ENCODE results near the gene CDA. TPM values are rescaled to one million over a fixed set of nuclear protein-coding genes. Genes with fewer than 3 reads are reported as not detected.

Gene CDA
- total RNA-seq, 2 donors from 2014 or later = 1.3 to 24.3 TPM

- Histone ChIP-seq H3K36me3 (ENCODE audit: control insufficient read depth, insufficient read depth, low read length) (no peaks in the 10 kb centered on the region), H3K4me3 (ENCODE audit: low read length) (no peak overlapping the region), H3K9ac (ENCODE audit: extremely low read depth, low read length, poor library complexity, severe bottlenecking) (no peak overlapping the region), H3K27me3 (ENCODE audit: control insufficient read depth, insufficient read depth, low read length, poor library complexity, severe bottlenecking) (peaks cover 44% of the 10 kb centered on the region), H3K4me1 (ENCODE audit: control insufficient read depth, insufficient read depth, low read length) (no peaks in the 10 kb centered on the region), H3K9me3 (ENCODE audit: control insufficient read depth, low read length) (no peaks in the 10 kb centered on the region), H3K27ac (ENCODE audit: low read depth, low read length) (no peak overlapping the region)
- no peak overlapping the region for H3K27ac Mint-ChIP-seq
- H3K4me1 Mint-ChIP-seq = no peaks in the 10 kb centered on the region
- WGBS, 2 experiments (ENCODE audit: insufficient coverage in 1 of 2, insufficient read length in 1 of 2) = 92% methylated on average over 1 of the region's 1 CpG; no CpG with 5 or more reads in 1 of the 2 experiments
- H3K9me3 Mint-ChIP-seq = no peaks in the 10 kb centered on the region
- H3K4me3 Mint-ChIP-seq = no peak overlapping the region
- no peaks in the 10 kb centered on the region for H3K36me3 Mint-ChIP-seq (ENCODE audit: low read depth)
- DNase-seq = no peak
- peaks cover 40% of the 10 kb centered on the region for H3K27me3 Mint-ChIP-seq (ENCODE audit: insufficient read depth)
- TF ChIP-seq CTCF (conservative IDR thresholded peaks at IDR 0.05) = no peak
Observed at GRCh38 chr1:20560966-20561365, 27.9 kb upstream of the CDA start.

GRCh38 chr1:20565234-20565633 is 23.7 kb upstream of the CDA start:
- Mint-ChIP-seq H3K27me3 (ENCODE audit: insufficient read depth) (peaks cover 41% of the 10 kb centered on the region), H3K4me3 (no peak overlapping the region), H3K27ac (no peak overlapping the region), H3K36me3 (ENCODE audit: low read depth) (no peaks in the 10 kb centered on the region), H3K9me3 (no peaks in the 10 kb centered on the region), H3K4me1 (no peaks in the 10 kb centered on the region)
- WGBS, 2 experiments (ENCODE audit: insufficient coverage in 1 of 2, insufficient read length in 1 of 2) = 82 to 100% methylated on average over 1 to 4 of the region's 4 CpGs
- Histone ChIP-seq H3K9me3 (ENCODE audit: control insufficient read depth, low read length) (no peaks in the 10 kb centered on the region), H3K9ac (ENCODE audit: extremely low read depth, low read length, poor library complexity, severe bottlenecking) (no peak overlapping the region), H3K27ac (ENCODE audit: low read depth, low read length) (no peak overlapping the region), H3K27me3 (ENCODE audit: control insufficient read depth, insufficient read depth, low read length, poor library complexity, severe bottlenecking) (peaks cover 26% of the 10 kb centered on the region), H3K4me3 (ENCODE audit: low read length) (no peak overlapping the region), H3K4me1 (ENCODE audit: control insufficient read depth, insufficient read depth, low read length) (no peaks in the 10 kb centered on the region), H3K36me3 (ENCODE audit: control insufficient read depth, insufficient read depth, low read length) (no peaks in the 10 kb centered on the region)
- no peak for TF ChIP-seq CTCF (conservative IDR thresholded peaks at IDR 0.05)
- DNase-seq = no peak

GRCh38 chr1:20569523-20570098 is 19.3 kb upstream of the CDA start:
- no peak overlapping the region for H3K4me3 Mint-ChIP-seq
- H3K4me1 Mint-ChIP-seq = no peaks in the 10 kb centered on the region
- Histone ChIP-seq H3K27me3 (ENCODE audit: control insufficient read depth, insufficient read depth, low read length, poor library complexity, severe bottlenecking) (peaks cover 42% of the 10 kb centered on the region), H3K4me1 (ENCODE audit: control insufficient read depth, insufficient read depth, low read length) (no peaks in the 10 kb centered on the region), H3K9me3 (ENCODE audit: control insufficient read depth, low read length) (peaks cover 6% of the 10 kb centered on the region), H3K9ac (ENCODE audit: extremely low read depth, low read length, poor library complexity, severe bottlenecking) (no peak overlapping the region), H3K27ac (ENCODE audit: low read depth, low read length) (no peak overlapping the region), H3K4me3 (ENCODE audit: low read length) (no peak overlapping the region), H3K36me3 (ENCODE audit: control insufficient read depth, insufficient read depth, low read length) (no peaks in the 10 kb centered on the region)
- no peaks in the 10 kb centered on the region for H3K9me3 Mint-ChIP-seq
- H3K27me3 Mint-ChIP-seq (ENCODE audit: insufficient read depth) = peaks cover 38% of the 10 kb centered on the region
- 83 to 88% methylated on average over 2 to 4 of the region's 4 CpGs for WGBS, 2 experiments (ENCODE audit: insufficient coverage in 1 of 2, insufficient read length in 1 of 2)
- H3K27ac Mint-ChIP-seq = no peak overlapping the region
- no peak for TF ChIP-seq CTCF (conservative IDR thresholded peaks at IDR 0.05)
- no peak for DNase-seq
- no peaks in the 10 kb centered on the region for H3K36me3 Mint-ChIP-seq (ENCODE audit: low read depth)

Data from endodermal cell (in vitro differentiated cells).